Transverse colon (tissue), 3 donors: ENCODE data around the gene ITGAE.

ENCODE experiments used
- POLR2A ChIP-seq: fragments of 450-650 bp; IDR thresholded peaks from one replicate; pipeline ENCODE4 v1.6.1; 2016; ENCODE audit warnings: antibody characterized with exemption, mild to moderate bottlenecking, moderate library complexity
- POLR2AphosphoS5 ChIP-seq, 3 donors: sonication (generic); formaldehyde crosslinking; IDR thresholded peaks; one replicate each; pipeline ENCODE4 v1.6.1; 2016; ENCODE audit warnings: antibody characterized with exemption in 3 of 3

DNA sequence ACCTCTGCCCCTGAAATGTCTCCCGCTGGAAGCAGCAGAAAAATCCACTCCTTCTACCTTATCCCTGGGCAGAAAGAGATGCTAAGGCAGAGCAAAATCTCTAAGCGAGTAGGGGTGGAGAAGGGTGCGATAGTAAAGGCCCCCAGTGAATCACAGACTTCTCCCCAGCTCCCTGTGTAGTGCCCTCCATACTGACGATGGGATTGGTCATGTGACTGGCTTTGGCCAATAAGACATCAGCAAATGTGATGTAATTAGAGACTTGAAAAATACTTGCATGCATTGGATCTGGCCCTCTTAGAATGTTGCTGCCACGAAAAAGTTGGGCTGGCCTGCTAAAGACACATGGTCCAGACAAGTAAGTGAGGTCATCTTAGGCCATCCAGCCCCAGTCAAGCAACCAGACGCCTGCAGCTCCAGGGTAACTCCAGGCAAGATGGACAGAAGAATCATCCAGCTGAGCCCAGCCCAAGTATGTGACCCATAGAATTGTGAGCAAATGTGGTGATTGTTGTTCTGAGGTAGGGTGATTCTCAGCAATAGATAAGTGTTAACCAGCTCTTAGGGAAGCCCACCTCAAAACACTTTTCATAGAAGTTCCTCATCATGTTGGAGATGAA, 41.3 kb downstream of the ITGAE start:
- TF ChIP-seq POLR2A (no peak), POLR2AphosphoS5 (IDR thresholded peaks at IDR 0.05) (no peak)
